MM.1S (cell line): ENCODE data around the gene KIF25.
"Not testable (repeated sequence)": the region's sequence is repeated elsewhere in the genome, so short reads cannot be mapped to it uniquely, and the experiment has no call there.

Source experiments
- DNase-seq: peaks from one replicate; pipeline ENCODE4 v3.0.0-alpha.2; 2015
- H2AFZ ChIP-seq: fragments of 300-600 bp; sonication (generic); 2 replicates; pipeline ENCODE4 v1.6.0; 2016; ENCODE audit warnings: antibody characterized with exemption, low read length
- H3F3A ChIP-seq: fragments of 300-600 bp; sonication (generic); 2 replicates; pipeline ENCODE4 v1.6.1; 2016; ENCODE audit warnings: mild to moderate bottlenecking, antibody characterized with exemption, low read length, moderate library complexity, mixed read lengths; ENCODE audit not compliant: insufficient read depth
- H3K27ac ChIP-seq: fragments of 300-600 bp; sonication (generic); 2 replicates; pipeline ENCODE4 v1.5.1; 2016; ENCODE audit warnings: mild to moderate bottlenecking, low read length
- H3K27me3 ChIP-seq: fragments of 300-600 bp; sonication (generic); replicated peaks from 2 replicates; pipeline ENCODE4 v1.6.0; 2016; ENCODE audit warnings: low read length; ENCODE audit not compliant: insufficient read depth
- H3K36me3 ChIP-seq: fragments of 300-600 bp; sonication (generic); replicated peaks from 2 replicates; pipeline ENCODE4 v1.6.1; 2016; ENCODE audit warnings: mild to moderate bottlenecking, low read length, mixed read lengths; ENCODE audit not compliant: insufficient read depth
- H3K4me1 ChIP-seq: fragments of 300-600 bp; sonication (generic); 2 replicates; pipeline ENCODE4 v1.6.1; 2016; ENCODE audit warnings: low read length, mixed read lengths
- H3K4me2 ChIP-seq: fragments of 300-600 bp; sonication (generic); 2 replicates; pipeline ENCODE4 v1.6.0; 2016; ENCODE audit warnings: low read depth, low read length
- H3K4me3 ChIP-seq: fragments of 300-600 bp; sonication (generic); 2 replicates; pipeline ENCODE4 v1.5.1; 2016; ENCODE audit warnings: low read length, mixed read lengths
- H3K79me2 ChIP-seq: fragments of 300-600 bp; sonication (generic); 2 replicates; pipeline ENCODE4 v1.6.1; 2016; ENCODE audit warnings: mixed run types, low read length, mixed read lengths
- H3K9ac ChIP-seq: fragments of 300-600 bp; sonication (generic); 2 replicates; pipeline ENCODE4 v1.6.1; 2016; ENCODE audit warnings: low read length, mixed read lengths
- H3K9me2 ChIP-seq: fragments of 300-600 bp; sonication (generic); replicated peaks from 2 replicates; pipeline ENCODE4 v1.6.1; 2016; ENCODE audit warnings: mild to moderate bottlenecking, low read length, mixed read lengths; ENCODE audit not compliant: insufficient read depth
- H3K9me3 ChIP-seq: fragments of 300-600 bp; sonication (generic); replicated peaks from 2 replicates; pipeline ENCODE4 v1.6.1; 2016; ENCODE audit warnings: mild to moderate bottlenecking, low read length, mixed read lengths; ENCODE audit not compliant: insufficient read depth
- H4K20me1 ChIP-seq: fragments of 300-600 bp; sonication (generic); 2 replicates; pipeline ENCODE4 v1.6.1; 2016; ENCODE audit warnings: mild to moderate bottlenecking, low read length, moderate library complexity, mixed read lengths; ENCODE audit not compliant: insufficient read depth
- EZH2 ChIP-seq: fragments of 300-600 bp; sonication (generic); optimal IDR thresholded peaks from 2 replicates; pipeline ENCODE3; 2017; ENCODE audit warnings: low read depth, mild to moderate bottlenecking, antibody characterized with exemption, low read length, mixed read lengths
- EZH2phosphoT487 ChIP-seq: fragments of 300-600 bp; sonication (generic); IDR thresholded peaks from 2 replicates; pipeline ENCODE4 v1.6.1; 2018; ENCODE audit warnings: antibody characterized with exemption, low read length
- TF ChIP-seq, protein P1 (sequence below): fragments of 300-600 bp; sonication (generic); IDR thresholded peaks from 2 replicates; pipeline ENCODE4 v1.5.1; 2016; ENCODE audit warnings: antibody characterized with exemption, low read length, mixed read lengths

The KIF25 gene

DNA sequence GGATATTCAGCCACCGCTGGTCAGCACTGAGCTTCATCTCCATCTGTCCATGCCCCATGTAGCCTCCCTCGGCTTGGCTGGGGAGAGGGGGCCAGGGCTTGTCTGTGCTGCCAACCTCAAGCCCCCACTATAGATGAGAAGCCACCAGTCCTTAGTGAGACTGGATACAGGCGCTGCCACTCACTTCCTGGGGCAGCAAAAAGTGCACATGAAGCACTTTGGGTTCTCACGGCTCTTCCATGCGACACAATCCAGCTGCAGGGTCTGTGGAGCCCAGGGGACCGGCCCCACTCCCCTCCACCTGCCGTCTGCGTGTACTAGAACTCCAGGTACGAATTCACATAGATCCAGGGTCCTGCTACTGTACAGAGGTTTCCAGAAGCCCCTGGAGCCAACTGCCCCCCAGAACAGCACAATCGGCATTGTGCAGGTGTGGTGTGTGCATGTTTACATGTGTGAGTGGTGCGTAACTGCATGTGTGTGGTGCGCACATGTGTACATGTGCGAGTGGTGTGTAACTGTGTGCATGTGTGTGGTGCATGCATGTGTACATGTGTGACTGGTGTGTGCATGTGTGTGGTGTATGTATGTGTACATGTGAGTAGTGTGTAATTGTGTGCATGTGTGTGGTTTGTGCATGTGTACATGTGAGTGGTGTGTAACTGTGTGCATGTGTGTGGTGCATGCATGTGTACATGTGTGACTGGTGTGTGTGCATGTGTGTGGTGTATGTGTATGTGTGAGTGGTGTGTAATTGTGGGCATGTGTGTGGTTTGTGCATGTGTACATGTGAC lies 76.7 kb downstream of the KIF25 start:
- H3K4me2 ChIP-seq, result no peak overlapping the region
- no peaks in the 10 kb centered on the region for H3K27me3 ChIP-seq
- H3K79me2 ChIP-seq, result no peaks in the 10 kb centered on the region
- no peaks in the 10 kb centered on the region for H3K36me3 ChIP-seq
- H3K4me3 ChIP-seq, result no peak overlapping the region
- no peaks in the 10 kb centered on the region for H3K9me3 ChIP-seq
- no peak overlapping the region for H3K9ac ChIP-seq
- no peaks in the 10 kb centered on the region for H3K9me2 ChIP-seq
- H3K27ac ChIP-seq, result no peak overlapping the region
- no peak overlapping the region for H2AFZ ChIP-seq
- H4K20me1 ChIP-seq, result no peaks in the 10 kb centered on the region
- TF ChIP-seq EZH2 (no peak), EZH2phosphoT487 (no peak)
- TF ChIP-seq, protein P1, sequence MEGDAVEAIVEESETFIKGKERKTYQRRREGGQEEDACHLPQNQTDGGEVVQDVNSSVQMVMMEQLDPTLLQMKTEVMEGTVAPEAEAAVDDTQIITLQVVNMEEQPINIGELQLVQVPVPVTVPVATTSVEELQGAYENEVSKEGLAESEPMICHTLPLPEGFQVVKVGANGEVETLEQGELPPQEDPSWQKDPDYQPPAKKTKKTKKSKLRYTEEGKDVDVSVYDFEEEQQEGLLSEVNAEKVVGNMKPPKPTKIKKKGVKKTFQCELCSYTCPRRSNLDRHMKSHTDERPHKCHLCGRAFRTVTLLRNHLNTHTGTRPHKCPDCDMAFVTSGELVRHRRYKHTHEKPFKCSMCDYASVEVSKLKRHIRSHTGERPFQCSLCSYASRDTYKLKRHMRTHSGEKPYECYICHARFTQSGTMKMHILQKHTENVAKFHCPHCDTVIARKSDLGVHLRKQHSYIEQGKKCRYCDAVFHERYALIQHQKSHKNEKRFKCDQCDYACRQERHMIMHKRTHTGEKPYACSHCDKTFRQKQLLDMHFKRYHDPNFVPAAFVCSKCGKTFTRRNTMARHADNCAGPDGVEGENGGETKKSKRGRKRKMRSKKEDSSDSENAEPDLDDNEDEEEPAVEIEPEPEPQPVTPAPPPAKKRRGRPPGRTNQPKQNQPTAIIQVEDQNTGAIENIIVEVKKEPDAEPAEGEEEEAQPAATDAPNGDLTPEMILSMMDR, result no peak
- H3F3A ChIP-seq, result no peaks in the 10 kb centered on the region
- no peak for DNase-seq
- no peaks in the 10 kb centered on the region for H3K4me1 ChIP-seq

DNA sequence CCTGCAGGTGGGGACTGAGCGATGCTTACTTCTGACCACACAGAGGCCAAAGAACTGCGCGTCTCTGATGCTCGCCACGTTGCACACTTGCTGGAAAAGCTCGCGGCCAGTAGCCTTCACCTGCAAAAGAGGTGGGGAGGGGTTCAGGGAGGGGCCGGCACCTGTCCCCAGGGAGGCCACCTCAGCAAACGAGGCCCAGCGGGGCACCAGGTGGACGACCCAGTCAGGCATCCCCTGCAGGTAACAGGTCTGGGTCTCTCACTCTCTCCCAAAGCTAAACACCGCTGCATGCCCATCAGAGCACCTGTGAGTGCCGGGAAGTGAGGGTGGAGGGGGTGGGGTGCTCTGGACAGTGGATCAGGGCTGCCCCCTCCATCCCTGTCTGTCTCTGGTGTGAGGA lies 77.7 kb downstream of the KIF25 start:
- TF ChIP-seq EZH2 (no peak), EZH2phosphoT487 (no peak)
- TF ChIP-seq, protein P1, result no peak
- H3K27me3 ChIP-seq, result no peaks in the 10 kb centered on the region
- no peaks in the 10 kb centered on the region for H3K36me3 ChIP-seq
- H3F3A ChIP-seq, result no peaks in the 10 kb centered on the region
- no peak overlapping the region for H2AFZ ChIP-seq
- H3K4me1 ChIP-seq, result no peaks in the 10 kb centered on the region
- H3K4me3 ChIP-seq, result no peak overlapping the region
- H3K4me2 ChIP-seq, result no peak overlapping the region
- no peak for DNase-seq
- no peaks in the 10 kb centered on the region for H4K20me1 ChIP-seq
- no peaks in the 10 kb centered on the region for H3K9me2 ChIP-seq
- H3K27ac ChIP-seq, result no peak overlapping the region
- no peaks in the 10 kb centered on the region for H3K79me2 ChIP-seq
- H3K9ac ChIP-seq, result no peak overlapping the region
- no peaks in the 10 kb centered on the region for H3K9me3 ChIP-seq

DNA sequence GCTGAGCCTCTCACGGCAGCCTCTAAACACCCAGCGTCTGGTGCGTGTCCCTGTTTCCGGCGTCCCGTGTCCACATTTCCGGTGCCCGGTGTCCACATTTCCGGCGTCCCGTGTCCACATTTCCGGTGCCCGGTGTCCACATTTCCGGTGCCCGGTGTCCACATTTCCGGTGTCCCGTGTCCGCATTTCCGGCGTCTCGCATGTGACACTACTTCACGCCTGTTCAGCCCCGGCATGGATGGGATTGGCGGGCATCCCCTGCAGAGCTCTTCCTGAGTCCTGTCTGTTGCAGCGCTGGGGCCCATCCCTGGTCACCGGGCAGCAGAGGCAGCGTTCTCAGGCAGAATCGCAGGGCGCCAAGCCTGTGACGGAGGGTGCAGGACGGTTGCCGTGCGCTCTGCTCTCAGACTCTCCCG lies 78.3 kb downstream of the KIF25 start:
- H2AFZ ChIP-seq, result no peak overlapping the region
- H3K27me3 ChIP-seq, result no peaks in the 10 kb centered on the region

DNA sequence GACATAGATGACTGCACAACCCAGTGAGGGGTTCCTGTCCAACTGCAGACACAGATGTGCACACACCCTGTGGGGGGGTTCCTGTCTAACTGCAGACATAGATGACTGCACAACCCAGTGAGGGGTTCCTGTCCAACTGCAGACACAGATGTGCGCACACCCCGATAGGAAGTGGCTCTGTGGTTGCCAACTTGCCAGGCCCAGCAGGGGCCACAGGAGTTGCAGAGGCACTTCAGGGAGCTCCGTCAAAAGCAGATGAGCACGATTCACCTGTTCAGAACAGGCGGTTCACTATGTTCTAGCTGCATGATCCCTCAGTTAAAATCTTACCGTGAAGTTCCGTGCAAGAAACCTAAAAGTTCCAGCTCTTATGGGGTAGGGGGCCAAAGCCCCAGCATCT lies 79.9 kb downstream of the KIF25 start:
- H4K20me1 ChIP-seq, H2AFZ ChIP-seq, H3K9ac ChIP-seq, H3K9me3 ChIP-seq, H3K36me3 ChIP-seq, H3K4me3 ChIP-seq, H3F3A ChIP-seq, H3K4me1 ChIP-seq, H3K79me2 ChIP-seq, H3K4me2 ChIP-seq, H3K27ac ChIP-seq, H3K27me3 ChIP-seq, H3K9me2 ChIP-seq, DNase-seq: not testable (repeated sequence)

More for the DNA sequence above, 78.3 kb downstream of the KIF25 start:
- no peak for TF ChIP-seq EZH2phosphoT487
- TF ChIP-seq, protein P1, result no peak
- TF ChIP-seq EZH2, result no peak
- no peak overlapping the region for H3K4me2 ChIP-seq
- H3K27ac ChIP-seq, result no peak overlapping the region
- H3K9me3 ChIP-seq, result no peaks in the 10 kb centered on the region
- no peak for DNase-seq
- no peaks in the 10 kb centered on the region for H4K20me1 ChIP-seq
- H3F3A ChIP-seq, result no peaks in the 10 kb centered on the region
- no peaks in the 10 kb centered on the region for H3K9me2 ChIP-seq
- no peaks in the 10 kb centered on the region for H3K79me2 ChIP-seq
- H3K36me3 ChIP-seq, result no peaks in the 10 kb centered on the region
- no peaks in the 10 kb centered on the region for H3K4me1 ChIP-seq
- H3K4me3 ChIP-seq, result no peak overlapping the region
- H3K9ac ChIP-seq, result no peak overlapping the region
